AG09319 (cell line): ENCODE measurements around the gene ANKRD2.

Source experiments
- DNase-seq: peaks from one replicate; pipeline ENCODE4 v3.0.0-alpha.2; 2010; ENCODE audit warnings: low read depth; ENCODE audit errors: extremely low read depth
- TF ChIP-seq, protein P1 (sequence below): IDR thresholded peaks from 2 replicates; pipeline ENCODE4 v1.5.1; 2011; ENCODE audit warnings: low read depth, mild to moderate bottlenecking, inconsistent platforms, low read length, moderate library complexity

ANKRD2 gene

DNA sequence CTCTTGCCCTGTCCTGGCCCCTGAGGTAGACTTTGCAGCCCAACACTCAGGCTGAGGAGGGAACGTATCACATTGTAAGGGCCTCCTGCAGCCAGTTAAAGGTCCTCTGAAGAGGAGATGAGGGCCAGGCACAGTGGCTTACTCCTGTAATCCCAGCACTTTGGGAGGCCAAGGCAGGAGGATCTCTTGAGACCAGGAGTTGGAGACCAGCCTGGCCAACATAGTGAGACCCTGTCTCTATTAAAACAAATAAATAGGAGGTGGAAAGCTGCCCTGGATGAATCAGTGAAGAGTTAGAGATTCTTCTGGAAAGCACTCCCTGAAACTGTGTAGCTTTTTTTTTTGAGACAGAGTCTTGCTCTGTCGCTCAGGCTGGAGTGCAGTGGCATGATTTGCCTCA, 14.6 kb downstream of the ANKRD2 start:
- DNase-seq = no peak
- TF ChIP-seq, protein P1, sequence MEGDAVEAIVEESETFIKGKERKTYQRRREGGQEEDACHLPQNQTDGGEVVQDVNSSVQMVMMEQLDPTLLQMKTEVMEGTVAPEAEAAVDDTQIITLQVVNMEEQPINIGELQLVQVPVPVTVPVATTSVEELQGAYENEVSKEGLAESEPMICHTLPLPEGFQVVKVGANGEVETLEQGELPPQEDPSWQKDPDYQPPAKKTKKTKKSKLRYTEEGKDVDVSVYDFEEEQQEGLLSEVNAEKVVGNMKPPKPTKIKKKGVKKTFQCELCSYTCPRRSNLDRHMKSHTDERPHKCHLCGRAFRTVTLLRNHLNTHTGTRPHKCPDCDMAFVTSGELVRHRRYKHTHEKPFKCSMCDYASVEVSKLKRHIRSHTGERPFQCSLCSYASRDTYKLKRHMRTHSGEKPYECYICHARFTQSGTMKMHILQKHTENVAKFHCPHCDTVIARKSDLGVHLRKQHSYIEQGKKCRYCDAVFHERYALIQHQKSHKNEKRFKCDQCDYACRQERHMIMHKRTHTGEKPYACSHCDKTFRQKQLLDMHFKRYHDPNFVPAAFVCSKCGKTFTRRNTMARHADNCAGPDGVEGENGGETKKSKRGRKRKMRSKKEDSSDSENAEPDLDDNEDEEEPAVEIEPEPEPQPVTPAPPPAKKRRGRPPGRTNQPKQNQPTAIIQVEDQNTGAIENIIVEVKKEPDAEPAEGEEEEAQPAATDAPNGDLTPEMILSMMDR = no peak

GRCh38 chr10:97589479-97589878, 16.9 kb downstream of the ANKRD2 start, which contains the start of gene C10orf62:
TSS of gene C10orf62 (plus strand) at chr10:97589721. CDS start at chr10:97589898, 177 bp downstream.
- no peak for DNase-seq
- TF ChIP-seq, protein P1 = no peak

- DNase-seq = no peak
- TF ChIP-seq, protein P1 = no peak
Observed at GRCh38 chr10:97590082-97590747, 17.6 kb downstream of the ANKRD2 start.

DNA sequence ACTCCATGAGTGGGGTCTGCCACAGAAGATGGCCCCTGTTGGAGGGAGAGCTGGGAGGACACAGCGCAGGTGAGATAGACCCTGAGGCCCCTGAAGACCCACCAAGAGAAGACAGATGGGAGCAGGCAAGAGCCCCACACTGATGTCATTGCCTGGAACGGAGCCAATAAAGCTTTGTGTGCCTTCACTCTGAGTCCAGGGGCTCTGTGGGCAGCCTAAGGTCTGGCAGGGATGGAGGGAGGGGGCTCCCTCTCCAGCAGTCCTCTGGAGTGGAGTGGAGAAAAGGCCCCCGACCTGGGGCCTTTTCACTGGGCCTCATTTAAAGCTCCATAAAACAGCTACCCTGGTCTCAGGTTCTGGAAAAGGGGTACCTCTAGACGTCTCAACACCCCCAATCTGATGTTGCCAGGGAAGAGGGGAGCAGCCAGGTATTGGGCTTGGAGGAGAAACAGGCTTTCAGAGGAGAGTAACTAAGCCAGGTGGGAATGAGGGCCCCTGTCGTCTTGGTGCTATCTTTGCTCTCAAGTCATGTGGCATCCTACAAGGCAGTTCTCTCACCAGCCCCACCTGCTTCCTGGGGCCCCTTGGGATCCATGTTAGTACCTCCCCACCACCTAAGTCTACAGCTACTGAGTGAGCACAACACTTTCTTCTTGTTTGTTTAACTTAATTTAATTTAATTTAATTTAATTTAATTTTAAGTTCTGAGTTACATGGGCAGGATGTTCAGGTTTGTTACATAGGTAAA, 18.3 kb downstream of the ANKRD2 start:
- TF ChIP-seq, protein P1 = no peak
- no peak for DNase-seq

- DNase-seq = no peak
- TF ChIP-seq, protein P1 = no peak
Observed at GRCh38 chr10:97593421-97593820, 20.8 kb downstream of the ANKRD2 start.

GRCh38 chr10:97596101-97597082, 23.8 kb downstream of the ANKRD2 start:
- TF ChIP-seq, protein P1 = no peak
- no peak for DNase-seq
